Stimulated activated CD8-positive, alpha-beta memory T cell treated with anti-CD3 and anti-CD28 coated beads, Interleukin-7, amount 100 ng/mL, for 48 hours (primary cell): ENCODE measurements around the gene EMC6.
"Not testable (repeated sequence)": the region's sequence is repeated elsewhere in the genome, so short reads cannot be mapped to it uniquely, and the experiment has no call there.

ENCODE experiments used
- DNase-seq, 2 donors: peaks; one replicate each; pipeline ENCODE4 v3.0.0-alpha.2; 2020; ENCODE audit warnings: low read depth in 1 of 2; ENCODE audit errors: extremely low read depth in 1 of 2

EMC6 gene

GRCh38 chr17:3679531-3680126 is 11.0 kb downstream of the EMC6 start:
- DNase-seq = no peak

GRCh38 chr17:3681057-3681456 is 12.4 kb downstream of the EMC6 start:
- no peak for DNase-seq

DNA sequence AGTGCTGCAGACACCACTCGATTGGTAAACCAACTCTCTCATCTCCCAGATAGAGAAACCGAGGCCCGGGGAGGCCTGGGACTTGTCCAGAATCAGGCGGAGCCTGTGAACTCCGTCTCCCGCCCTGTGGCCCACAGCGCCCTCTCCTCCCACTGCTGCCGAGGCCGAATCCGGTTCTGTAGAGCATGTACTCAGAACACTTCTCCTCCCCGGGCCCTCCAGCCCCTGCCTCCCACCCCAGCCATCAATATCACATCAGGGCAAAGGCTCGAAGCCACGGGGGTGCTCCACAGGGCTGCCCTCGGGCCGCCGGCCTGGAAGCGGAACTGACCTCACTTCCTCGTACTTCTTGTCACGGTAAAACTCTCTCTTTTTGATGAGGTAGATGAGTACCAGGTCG is 13.0 kb downstream of the EMC6 start:
- no peak for DNase-seq

GRCh38 chr17:3682033-3682432 is 13.4 kb downstream of the EMC6 start:
- DNase-seq = no peak

GRCh38 chr17:3683054-3683511 is 14.5 kb downstream of the EMC6 start:
- no peak for DNase-seq

DNA sequence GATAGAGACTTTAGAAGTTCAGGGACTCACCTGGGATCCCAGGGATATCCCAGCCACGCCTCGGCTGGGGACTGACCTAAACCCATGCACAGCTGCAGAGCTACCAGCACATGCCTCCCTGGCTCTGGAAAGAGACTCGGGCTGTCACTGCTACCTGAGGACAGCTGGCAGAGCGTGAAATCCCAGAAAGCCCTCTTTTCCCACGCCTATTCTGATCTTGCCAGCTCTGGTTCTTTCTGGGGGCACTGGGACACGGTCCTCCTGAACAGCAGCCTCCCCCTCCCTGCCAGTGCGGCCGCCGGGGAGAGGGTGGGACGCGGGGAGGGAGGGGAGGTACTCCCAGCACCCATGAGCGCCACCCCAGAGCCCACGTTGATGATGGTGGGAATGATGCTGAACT is 16.6 kb downstream of the EMC6 start:
- DNase-seq = no peak

DNA sequence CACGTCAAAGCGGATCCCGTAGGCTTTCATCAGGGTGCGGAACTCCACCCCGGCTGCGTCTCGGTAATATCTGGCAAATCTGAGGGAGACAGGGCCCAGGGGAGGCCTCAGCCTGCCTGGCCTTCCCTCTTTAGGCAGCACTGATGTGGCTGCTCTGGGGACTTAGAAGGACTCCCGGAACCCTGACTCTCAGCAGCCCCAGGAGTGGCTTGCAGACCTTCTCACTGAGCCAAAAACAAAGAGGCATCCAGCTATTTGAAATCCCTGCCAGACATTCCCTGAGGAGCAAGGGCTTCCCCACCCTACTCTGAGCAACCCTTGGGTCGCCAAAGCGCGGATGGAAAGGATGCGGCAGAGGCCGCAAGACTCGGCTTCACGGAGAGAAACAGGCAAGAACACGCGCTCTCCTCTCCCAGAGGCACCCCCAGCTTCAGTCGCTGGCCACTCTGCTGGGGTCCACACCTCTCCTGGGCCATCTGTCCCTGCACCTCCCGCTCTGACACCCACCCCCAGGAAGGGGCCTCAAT is 19.5 kb downstream of the EMC6 start:
- DNase-seq = no peak

DNA sequence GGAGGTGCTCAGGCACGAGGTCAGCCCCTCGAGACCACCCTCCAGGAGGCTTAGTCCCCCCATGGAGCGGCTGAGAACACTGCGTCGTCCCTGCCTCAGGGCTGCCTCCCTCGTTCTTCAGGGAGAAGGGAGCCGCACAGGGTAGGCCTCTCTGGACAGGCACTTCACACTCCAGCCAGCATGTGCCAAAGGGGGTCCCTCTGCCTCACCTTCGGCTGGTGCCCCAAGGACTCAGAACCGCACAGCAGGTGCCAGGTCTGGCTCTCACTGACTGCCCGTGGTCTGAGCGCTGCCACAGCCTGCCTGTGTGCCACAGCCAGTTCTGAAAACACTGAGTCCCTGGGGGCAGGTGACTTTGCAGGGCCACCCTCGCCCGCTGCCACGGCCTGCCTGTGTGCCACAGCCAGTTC is 20.2 kb downstream of the EMC6 start:
- no peak for DNase-seq

GRCh38 chr17:3689262-3690093 is 20.9 kb downstream of the EMC6 start:
- DNase-seq = no peak

GRCh38 chr17:3690094-3690715 is 21.6 kb downstream of the EMC6 start:
- DNase-seq = no peak

DNA sequence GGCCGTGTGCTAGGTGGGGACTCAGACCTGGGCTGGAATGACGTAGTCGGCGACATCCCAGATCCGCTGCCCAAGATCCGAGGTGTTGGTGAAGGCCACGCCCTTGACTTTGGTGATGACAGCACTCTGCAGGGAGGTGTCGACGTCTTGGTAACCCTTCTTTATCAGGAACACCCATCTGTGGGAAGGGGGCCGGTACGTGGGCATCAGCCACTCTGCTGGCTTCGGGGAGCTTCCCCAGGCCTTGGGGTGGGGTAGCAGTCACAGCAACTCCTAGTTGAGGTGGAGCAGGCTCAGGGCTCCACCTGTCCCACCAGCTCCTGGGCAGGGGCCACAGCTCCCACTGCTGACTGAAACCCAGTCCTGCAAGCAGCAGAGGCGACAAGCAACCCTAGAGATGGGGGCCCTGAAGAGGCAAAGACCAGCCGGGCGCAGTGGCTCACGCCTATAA is 23.0 kb downstream of the EMC6 start:
- no peak for DNase-seq

DNA sequence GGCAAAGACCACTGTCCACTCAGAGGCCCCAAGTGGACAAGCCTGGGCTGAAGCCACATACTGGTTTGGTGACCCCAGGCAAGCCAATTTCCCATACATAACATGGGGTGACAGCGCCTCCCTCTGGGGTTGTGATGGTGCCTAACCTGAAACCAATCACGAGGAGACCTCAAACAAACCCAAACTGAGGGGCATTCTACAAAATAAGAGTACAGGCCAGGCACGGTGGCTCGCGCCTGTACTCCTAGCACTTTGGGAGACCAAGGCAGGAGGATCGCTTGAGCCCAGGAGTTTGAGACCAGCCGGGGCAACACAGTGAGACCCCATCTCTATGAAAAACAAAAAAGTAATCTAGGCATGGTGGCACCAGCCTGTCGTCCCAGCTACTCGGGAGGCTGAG is 23.7 kb downstream of the EMC6 start:
- DNase-seq = no peak

- no peak for DNase-seq
Observed at GRCh38 chr17:3693141-3693540, 24.5 kb downstream of the EMC6 start.

DNA sequence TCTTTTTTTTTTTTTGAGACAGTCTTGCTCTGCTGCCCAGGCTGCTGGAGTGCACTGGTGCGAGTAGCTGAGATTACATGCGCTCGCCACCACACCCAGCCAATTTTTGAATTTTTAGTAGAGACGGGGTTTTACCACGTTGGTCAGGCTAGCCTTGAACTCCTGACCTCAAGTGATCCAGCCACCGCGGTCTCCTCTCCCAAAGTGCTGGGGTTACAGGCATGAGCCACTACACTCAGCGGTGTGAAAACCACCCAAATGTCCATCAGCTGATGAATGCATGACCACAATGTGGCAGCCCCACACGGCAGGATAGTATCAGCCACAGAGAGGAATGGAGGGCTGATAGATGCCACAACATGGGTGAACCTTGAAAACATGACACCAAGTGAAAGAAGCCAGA is 25.2 kb downstream of the EMC6 start:
- peak; percentile 62 to 69 for DNase-seq

DNA sequence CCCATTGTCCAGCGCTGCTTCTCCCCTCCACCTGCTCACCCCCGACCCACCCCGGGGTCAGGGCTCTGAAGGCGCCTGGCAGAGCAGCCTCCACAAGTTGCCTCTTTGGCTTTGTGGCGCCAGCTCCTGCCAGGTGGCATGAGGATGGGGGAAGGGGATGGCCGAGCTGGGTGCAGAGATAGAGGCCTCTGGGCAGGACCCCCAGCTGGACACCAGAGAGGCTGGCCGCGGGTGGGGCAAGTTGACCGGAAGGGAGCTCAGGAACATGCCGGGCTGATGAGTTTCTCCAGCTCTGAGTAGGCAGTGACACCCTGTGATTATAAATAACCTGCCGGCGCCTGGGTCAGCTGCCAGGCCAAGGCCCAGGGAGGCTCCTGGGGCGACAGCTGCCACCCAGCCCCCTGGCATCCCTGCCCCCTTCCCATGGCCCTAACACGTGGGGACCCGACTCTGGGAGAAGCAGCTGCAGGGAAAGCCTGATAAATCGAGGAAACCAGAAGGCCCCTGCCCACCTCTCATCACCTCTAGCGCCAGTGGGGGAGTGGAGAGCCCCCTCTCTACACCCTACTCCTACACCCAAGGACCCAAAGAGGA is 26.6 kb downstream of the EMC6 start:
- no peak for DNase-seq

GRCh38 chr17:3695723-3696411 is 27.3 kb downstream of the EMC6 start, which contains the start of gene P2RX5:
P2RX5 (minus strand) TSS chr17:3696155; CDS start chr17:3696005, 150 bp downstream.
- DNase-seq = no peak

DNA sequence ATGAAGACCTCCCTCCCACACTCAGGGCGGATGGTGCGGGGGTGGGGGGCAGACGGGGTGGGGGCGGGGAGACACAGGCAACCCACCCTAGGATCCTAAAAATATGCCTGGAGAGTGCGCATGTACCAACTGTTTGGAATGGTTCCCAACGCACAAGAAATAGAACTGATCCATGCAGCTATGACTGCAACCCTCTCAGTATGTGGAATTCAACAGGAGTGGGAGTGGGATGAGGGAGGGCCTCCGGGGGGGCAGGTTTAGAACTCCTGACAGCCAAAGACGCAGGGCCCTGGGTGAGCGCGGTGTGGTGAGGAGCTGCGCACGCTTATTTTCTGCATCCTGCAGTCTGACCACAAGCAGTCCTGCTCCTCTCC is 28.5 kb downstream of the EMC6 start:
- DNase-seq = no peak

DNA sequence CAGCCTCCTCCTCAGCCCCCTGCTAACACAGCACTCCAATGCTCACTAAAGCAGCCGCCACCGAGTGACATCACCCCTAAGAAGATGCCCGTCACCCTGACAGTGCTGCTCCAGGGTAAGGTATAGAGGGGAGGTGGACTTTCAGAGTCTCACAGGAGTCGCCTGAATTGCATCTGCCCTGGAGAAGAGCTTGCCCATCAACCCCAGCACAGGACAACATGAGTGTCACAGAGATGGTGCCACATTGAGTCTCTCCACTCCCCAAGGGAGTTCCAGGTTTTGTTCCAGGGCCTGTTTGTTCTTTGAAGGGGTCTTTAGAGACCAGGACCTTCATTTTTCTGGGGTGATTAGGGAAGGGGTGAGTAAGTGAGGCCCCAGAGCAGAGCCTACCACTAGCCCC is 29.5 kb downstream of the EMC6 start:
- no peak for DNase-seq

DNA sequence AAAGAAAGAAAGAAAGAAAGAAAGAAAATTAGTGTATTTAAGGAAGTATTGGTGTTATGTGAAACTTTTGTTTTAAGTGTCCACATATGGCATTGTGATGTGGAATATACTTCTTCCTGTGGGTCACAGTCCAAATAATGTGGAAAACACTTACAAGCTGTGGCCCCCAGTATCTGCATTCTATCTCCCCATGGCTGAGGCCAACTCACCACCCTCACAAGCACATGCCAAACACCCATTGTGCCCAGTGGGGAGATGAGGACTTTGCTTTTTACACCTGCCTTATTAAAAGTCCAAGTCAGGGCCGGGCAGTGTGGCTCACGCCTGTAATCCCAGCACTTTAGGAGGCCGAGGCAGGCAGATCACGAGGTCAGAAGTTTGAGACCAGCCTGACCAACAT is 31.3 kb downstream of the EMC6 start:
- no peak for DNase-seq

GRCh38 chr17:3702041-3702539 is 33.5 kb downstream of the EMC6 start:
- DNase-seq = not testable (repeated sequence)
